Measurements from ENCODE around the gene DHCR7.

GRCh38 chr11:71474141-71474770, 26.1 kb upstream of the DHCR7 start:
- TF ChIP-seq CTCF (conservative IDR thresholded peaks at IDR 0.05 in 1 of 2, IDR thresholded peaks at IDR 0.05 in 1 of 2; ENCODE audit: low read depth in 1 of 2, low read length in 2 of 2) (no peak), EZH2 (IDR thresholded peaks at IDR 0.05; ENCODE audit: low read length, missing control alignments) (no peak)

All from fibroblast of lung (primary cell).